GM12878 (cell line): ENCODE measurements around the gene IRF2. TPM values are rescaled to one million over a fixed set of nuclear protein-coding genes. Genes with fewer than 3 reads are reported as not detected.

Experiments
- ASH2L ChIP-seq: fragments of 300-600, 200-600 bp; sonication (generic); IDR thresholded peaks from 2 replicates; pipeline ENCODE4 v1.6.1; 2017; ENCODE audit warnings: low read depth, mild to moderate bottlenecking, borderline replicate concordance
- BACH1 ChIP-seq: fragments of 450-650 bp; IDR thresholded peaks from 2 replicates; pipeline ENCODE4 v1.6.1; 2017; ENCODE audit warnings: mild to moderate bottlenecking, borderline replicate concordance
- BMI1 ChIP-seq: fragments of 450-650 bp; IDR thresholded peaks from 2 replicates; pipeline ENCODE4 v1.6.1; 2016; ENCODE audit warnings: mild to moderate bottlenecking, moderate library complexity, borderline replicate concordance
- CREM ChIP-seq: IDR thresholded peaks from 2 replicates; pipeline ENCODE4 v1.6.1; 2014; ENCODE audit warnings: antibody characterized with exemption, low read depth
- E2F8 ChIP-seq: fragments of 450-650 bp; IDR thresholded peaks from 2 replicates; pipeline ENCODE4 v1.6.1; 2018; ENCODE audit warnings: mild to moderate bottlenecking, low read depth, moderate library complexity; ENCODE audit not compliant: partially characterized antibody
- GATAD2B ChIP-seq: fragments of 450-650 bp; conservative IDR thresholded peaks from 2 replicates; pipeline ENCODE4 v1.6.1; 2017; ENCODE audit warnings: low read depth, mild to moderate bottlenecking, moderate library complexity
- KDM1A ChIP-seq: fragments of 200-600 bp; sonication (generic); IDR thresholded peaks from 2 replicates; pipeline ENCODE4 v1.6.1; 2016; ENCODE audit warnings: borderline replicate concordance
- MXI1 ChIP-seq: fragments of 150-350 bp; IDR thresholded peaks from 2 replicates; pipeline ENCODE4 v1.6.1; 2011; ENCODE audit warnings: low read depth, mild to moderate bottlenecking, inconsistent platforms, low read length, improper control_type of control experiment
- MYC ChIP-seq: IDR thresholded peaks from 2 replicates; pipeline ENCODE4 v1.6.1; 2011; ENCODE audit warnings: mild to moderate bottlenecking, low read length, moderate library complexity, inconsistent platforms; ENCODE audit not compliant: insufficient read depth, insufficient replicate concordance, insufficient read length, severe bottlenecking
- SPI1 ChIP-seq: IDR thresholded peaks from 2 replicates; pipeline ENCODE4 v1.6.1; 2011; ENCODE audit warnings: low read depth, mild to moderate bottlenecking, low read length, moderate library complexity, borderline replicate concordance; ENCODE audit not compliant: insufficient read depth
- SUPT20H ChIP-seq: IDR thresholded peaks from 2 replicates; pipeline ENCODE4 v1.6.1; 2011; ENCODE audit warnings: low read depth, mild to moderate bottlenecking, low read length, moderate library complexity, borderline replicate concordance; ENCODE audit not compliant: control insufficient read depth
- SUZ12 ChIP-seq: fragments of 200-600 bp; sonication (generic); IDR thresholded peaks from one replicate; pipeline ENCODE4 v1.6.1; 2018; ENCODE audit warnings: antibody characterized with exemption, mild to moderate bottlenecking; ENCODE audit not compliant: unreplicated experiment
- TCF12 ChIP-seq: IDR thresholded peaks from 2 replicates; pipeline ENCODE4 v1.6.1; 2011; ENCODE audit warnings: low read depth, mild to moderate bottlenecking, low read length
- ZBTB33 ChIP-seq: fragments of 450-650 bp; IDR thresholded peaks from 2 replicates; pipeline ENCODE4 v1.6.1; 2017; ENCODE audit warnings: mild to moderate bottlenecking
- polyA plus RNA-seq, 11 experiments: library from polyadenylated mRNA; depleted of rRNA in 4 of 11; unstranded in 6 of 11; stranded (reverse) in 5 of 11; fragments of >200 nt; fragmentation: Nextera tagmentation in 4 of 11; fragmentation: Illumina TruSeq in 1 of 11; extraction: Ambion mirVana in 4 of 11; extraction: Trizol in 1 of 11; gene quantifications; 1 replicate in 1 of 11; 2 replicates in 10 of 11; pipeline versions ENCODE4 v1.2.1 to v1.2.3, GENCODE V29; 2011 to 2016; ENCODE audit warnings: inconsistent platforms in 2 of 11, missing spikeins in 2 of 11, low read depth in 1 of 11
- total RNA-seq, 4 experiments: library from RNA; depleted of rRNA in 3 of 4; stranded (reverse); fragments of >200 nt in 3 of 4; fragmentation: Illumina TruSeq in 1 of 4; extraction: Trizol in 1 of 4; gene quantifications; 2 replicates each; pipeline versions ENCODE4 v1.2.1 to v1.2.3, GENCODE V29; 2013 to 2021
- TF ChIP-seq, protein P1 (sequence below): IDR thresholded peaks from 2 replicates; pipeline ENCODE4 v1.6.1; 2011; ENCODE audit warnings: borderline replicate concordance, low read depth, mild to moderate bottlenecking, moderate library complexity, mixed read lengths, low read length; ENCODE audit not compliant: insufficient read depth; ENCODE audit errors: extremely low read length
- TF ChIP-seq, protein P2 (sequence below): fragments of 150-350 bp; IDR thresholded peaks from 2 replicates; pipeline ENCODE4 v1.6.1; 2016; ENCODE audit warnings: low read depth, low read length
- TF ChIP-seq, protein P3 (sequence below): fragments of 450-650 bp; IDR thresholded peaks from 2 replicates; pipeline ENCODE4 v1.6.1; 2016; ENCODE audit warnings: mild to moderate bottlenecking

IRF2 gene
- total and polyA plus RNA-seq, 10 of the 15 experiments (the other 5 are each of a cell fraction or from before 2014, with no cell fraction given): 45.1 to 99.3 (median 58.9) TPM

DNA sequence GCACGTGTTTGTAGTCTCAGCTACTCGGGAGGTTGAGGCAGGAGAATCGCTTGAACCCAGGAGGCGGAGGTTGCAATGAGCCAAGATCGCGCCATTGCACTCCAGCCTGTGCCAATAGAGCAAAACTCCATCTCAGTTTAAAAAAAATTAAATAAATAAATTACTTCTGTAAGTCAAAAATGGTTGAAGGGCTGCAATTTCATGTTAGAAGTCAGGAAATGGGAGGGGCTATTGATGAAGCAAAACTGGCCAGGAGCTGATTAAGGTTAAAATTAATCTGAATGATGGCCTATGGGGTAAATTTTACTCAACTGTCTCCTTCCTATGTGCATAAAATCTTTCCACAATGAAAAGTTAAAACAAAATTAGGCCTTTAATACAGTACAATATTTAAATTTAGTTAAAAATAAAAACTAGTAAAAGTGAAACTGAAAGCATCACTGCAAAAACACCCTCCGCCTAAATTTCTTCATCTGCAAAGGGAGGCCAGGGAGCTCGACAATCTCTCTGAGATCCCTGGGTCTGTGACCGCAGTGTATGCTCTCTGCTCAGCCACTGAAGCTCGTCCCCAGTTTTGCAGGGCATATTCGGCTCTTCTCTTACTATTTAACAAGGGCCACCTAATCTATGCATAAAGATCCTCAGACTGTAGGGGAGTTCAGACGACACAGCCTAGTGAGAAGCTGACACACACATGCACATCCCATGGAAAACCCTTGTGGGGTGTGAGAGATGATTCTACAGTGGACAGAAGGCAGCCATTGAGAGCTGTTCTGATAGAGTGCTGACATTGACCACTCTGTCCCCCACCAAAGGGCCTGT is 57.2 kb downstream of the IRF2 start (continued):
- no peak for TF ChIP-seq BMI1
- TF ChIP-seq MXI1: no peak
- TF ChIP-seq BACH1: no peak
- TF ChIP-seq, protein P1, sequence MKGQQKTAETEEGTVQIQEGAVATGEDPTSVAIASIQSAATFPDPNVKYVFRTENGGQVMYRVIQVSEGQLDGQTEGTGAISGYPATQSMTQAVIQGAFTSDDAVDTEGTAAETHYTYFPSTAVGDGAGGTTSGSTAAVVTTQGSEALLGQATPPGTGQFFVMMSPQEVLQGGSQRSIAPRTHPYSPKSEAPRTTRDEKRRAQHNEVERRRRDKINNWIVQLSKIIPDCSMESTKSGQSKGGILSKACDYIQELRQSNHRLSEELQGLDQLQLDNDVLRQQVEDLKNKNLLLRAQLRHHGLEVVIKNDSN: no peak
- TF ChIP-seq SUPT20H: no peak
- TF ChIP-seq ASH2L: no peak
- no peak for TF ChIP-seq CREM
- TF ChIP-seq GATAD2B: no peak
- TF ChIP-seq E2F8: no peak
- TF ChIP-seq MYC: no peak
- TF ChIP-seq, protein P2, sequence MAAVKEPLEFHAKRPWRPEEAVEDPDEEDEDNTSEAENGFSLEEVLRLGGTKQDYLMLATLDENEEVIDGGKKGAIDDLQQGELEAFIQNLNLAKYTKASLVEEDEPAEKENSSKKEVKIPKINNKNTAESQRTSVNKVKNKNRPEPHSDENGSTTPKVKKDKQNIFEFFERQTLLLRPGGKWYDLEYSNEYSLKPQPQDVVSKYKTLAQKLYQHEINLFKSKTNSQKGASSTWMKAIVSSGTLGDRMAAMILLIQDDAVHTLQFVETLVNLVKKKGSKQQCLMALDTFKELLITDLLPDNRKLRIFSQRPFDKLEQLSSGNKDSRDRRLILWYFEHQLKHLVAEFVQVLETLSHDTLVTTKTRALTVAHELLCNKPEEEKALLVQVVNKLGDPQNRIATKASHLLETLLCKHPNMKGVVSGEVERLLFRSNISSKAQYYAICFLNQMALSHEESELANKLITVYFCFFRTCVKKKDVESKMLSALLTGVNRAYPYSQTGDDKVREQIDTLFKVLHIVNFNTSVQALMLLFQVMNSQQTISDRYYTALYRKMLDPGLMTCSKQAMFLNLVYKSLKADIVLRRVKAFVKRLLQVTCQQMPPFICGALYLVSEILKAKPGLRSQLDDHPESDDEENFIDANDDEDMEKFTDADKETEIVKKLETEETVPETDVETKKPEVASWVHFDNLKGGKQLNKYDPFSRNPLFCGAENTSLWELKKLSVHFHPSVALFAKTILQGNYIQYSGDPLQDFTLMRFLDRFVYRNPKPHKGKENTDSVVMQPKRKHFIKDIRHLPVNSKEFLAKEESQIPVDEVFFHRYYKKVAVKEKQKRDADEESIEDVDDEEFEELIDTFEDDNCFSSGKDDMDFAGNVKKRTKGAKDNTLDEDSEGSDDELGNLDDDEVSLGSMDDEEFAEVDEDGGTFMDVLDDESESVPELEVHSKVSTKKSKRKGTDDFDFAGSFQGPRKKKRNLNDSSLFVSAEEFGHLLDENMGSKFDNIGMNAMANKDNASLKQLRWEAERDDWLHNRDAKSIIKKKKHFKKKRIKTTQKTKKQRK: no peak
- TF ChIP-seq KDM1A: no peak
- TF ChIP-seq SUZ12: no peak
- TF ChIP-seq, protein P3, sequence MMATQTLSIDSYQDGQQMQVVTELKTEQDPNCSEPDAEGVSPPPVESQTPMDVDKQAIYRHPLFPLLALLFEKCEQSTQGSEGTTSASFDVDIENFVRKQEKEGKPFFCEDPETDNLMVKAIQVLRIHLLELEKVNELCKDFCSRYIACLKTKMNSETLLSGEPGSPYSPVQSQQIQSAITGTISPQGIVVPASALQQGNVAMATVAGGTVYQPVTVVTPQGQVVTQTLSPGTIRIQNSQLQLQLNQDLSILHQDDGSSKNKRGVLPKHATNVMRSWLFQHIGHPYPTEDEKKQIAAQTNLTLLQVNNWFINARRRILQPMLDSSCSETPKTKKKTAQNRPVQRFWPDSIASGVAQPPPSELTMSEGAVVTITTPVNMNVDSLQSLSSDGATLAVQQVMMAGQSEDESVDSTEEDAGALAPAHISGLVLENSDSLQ: no peak
- no peak for TF ChIP-seq TCF12
- no peak for TF ChIP-seq ZBTB33
- no peak for TF ChIP-seq SPI1
